DMS 273 (cell line): ENCODE data around the gene SPATC1L.
"Not testable (repeated sequence)": the region's sequence is repeated elsewhere in the genome, so short reads cannot be mapped to it uniquely, and the experiment has no call there.

Experiments used
- DNase-seq: peaks from one replicate; lab custom pipeline; 2025; ENCODE audit not compliant: unreplicated experiment; lab: John Stamatoyannopoulos, UW

The SPATC1L gene

GRCh38 chr21:46183910-46184624, at the start of gene SPATC1L:
SPATC1L (minus strand) TSS chr21:46184459; CDS start chr21:46182816, 1,643 bp downstream.
- peak; percentile 82 for DNase-seq

GRCh38 chr21:46229923-46230260, 45.6 kb upstream of the SPATC1L start:
- DNase-seq = no peak

GRCh38 chr21:46229133-46229922, 45.1 kb upstream of the SPATC1L start:
- peak; percentile 82 for DNase-seq

GRCh38 chr21:46228345-46229051, 44.2 kb upstream of the SPATC1L start, which contains the start of gene LSS:
LSS (minus strand) TSS chr21:46228774; CDS start chr21:46228745, 29 bp downstream.
- DNase-seq = peak; percentile 99

GRCh38 chr21:46227811-46228344, 43.6 kb upstream of the SPATC1L start:
- peak; percentile 37 for DNase-seq

GRCh38 chr21:46226920-46227599, 42.8 kb upstream of the SPATC1L start:
- peak; percentile 46 for DNase-seq

- no peak for DNase-seq
Measured at GRCh38 chr21:46226146-46226545, 41.9 kb upstream of the SPATC1L start.

GRCh38 chr21:46223661-46224060, 39.4 kb upstream of the SPATC1L start:
- DNase-seq = not testable (repeated sequence)

GRCh38 chr21:46223217-46223616, 39.0 kb upstream of the SPATC1L start:
- DNase-seq = no peak

GRCh38 chr21:46222436-46223116, 38.3 kb upstream of the SPATC1L start:
- DNase-seq = no peak

- DNase-seq = peak; percentile 24
Measured at GRCh38 chr21:46221664-46222435, 37.6 kb upstream of the SPATC1L start.

- no peak for DNase-seq
Measured at GRCh38 chr21:46220847-46221246, 36.6 kb upstream of the SPATC1L start.

GRCh38 chr21:46220275-46220810, 36.1 kb upstream of the SPATC1L start:
- DNase-seq = no peak

- no peak for DNase-seq
Measured at GRCh38 chr21:46219591-46220239, 35.5 kb upstream of the SPATC1L start.

GRCh38 chr21:46218906-46219590, 34.8 kb upstream of the SPATC1L start:
- no peak for DNase-seq

- DNase-seq = no peak
Measured at GRCh38 chr21:46217511-46218196, 33.4 kb upstream of the SPATC1L start.

GRCh38 chr21:46216132-46216747, 32.0 kb upstream of the SPATC1L start:
- DNase-seq = no peak
